Hepatocyte (in vitro differentiated cells): ENCODE measurements around the gene RASGRP1.

Experiments used
- CTCF ChIP-seq: fragments of 200-600 bp; sonication (generic); IDR thresholded peaks from 2 replicates; pipeline ENCODE4 v1.5.1; 2016; ENCODE audit warnings: antibody characterized with exemption, mild to moderate bottlenecking; ENCODE audit not compliant: poor library complexity
- EZH2 ChIP-seq: fragments of 200-600 bp; sonication (generic); IDR thresholded peaks from 2 replicates; pipeline ENCODE4 v1.6.1; 2016; ENCODE audit warnings: antibody characterized with exemption, mild to moderate bottlenecking, borderline replicate concordance
- EZH2phosphoT487 ChIP-seq: fragments of 200-600 bp; sonication (generic); IDR thresholded peaks from one replicate; pipeline ENCODE4 v1.6.1; 2018; ENCODE audit warnings: antibody characterized with exemption, mild to moderate bottlenecking, low read depth, moderate library complexity; ENCODE audit not compliant: unreplicated experiment, severe bottlenecking

- TF ChIP-seq CTCF (no peak), EZH2phosphoT487 (no peak), EZH2 (no peak)
Measured at GRCh38 chr15:38576261-38576660, 11.6 kb upstream of the RASGRP1 start.
